ENCODE data around the gene IER2. TPM values are rescaled to one million over a fixed set of nuclear protein-coding genes. Genes with fewer than 3 reads are reported as not detected.
"Not testable (repeated sequence)": the region's sequence is repeated elsewhere in the genome, so short reads cannot be mapped to it uniquely, and the experiment has no call there.

IER2 gene
- polyA plus RNA-seq, 1 donor from 2014 or later: 23.3 TPM

- Histone ChIP-seq H3K36me3 (ENCODE audit: insufficient read depth, low read length) (no peaks in the 10 kb centered on the region), H3K9me3 (ENCODE audit: low read length) (no peaks in the 10 kb centered on the region), H3K4me3 (ENCODE audit: low read length) (no peak overlapping the region), H4K20me1 (ENCODE audit: insufficient read depth) (no peaks in the 10 kb centered on the region), H3K4me2 (ENCODE audit: low read length) (no peak overlapping the region), H2AFZ (ENCODE audit: low read depth, low read length) (no peak overlapping the region), H3F3A (ENCODE audit: insufficient read depth, low read length, poor library complexity, severe bottlenecking) (no peaks in the 10 kb centered on the region), H3K9me2 (ENCODE audit: insufficient read depth, low read length) (no peaks in the 10 kb centered on the region), H3K9ac (ENCODE audit: low read length) (no peak overlapping the region), H3K79me2 (replicated peaks; ENCODE audit: insufficient read depth, low read length) (no peaks in the 10 kb centered on the region), H3K27me3 (ENCODE audit: insufficient read depth, low read depth, low read length) (no peaks in the 10 kb centered on the region), H3K27ac (ENCODE audit: low read length) (no peak overlapping the region)
- TF ChIP-seq REST (IDR thresholded peaks at IDR 0.05; ENCODE audit: borderline replicate concordance): no peak
- TF ChIP-seq CTCF (IDR thresholded peaks at IDR 0.05; ENCODE audit: poor library complexity, severe bottlenecking): no peak
- TF ChIP-seq MXI1 (conservative IDR thresholded peaks at IDR 0.05; ENCODE audit: poor library complexity, severe bottlenecking): no peak
- TF ChIP-seq RAD21 (conservative IDR thresholded peaks at IDR 0.05): no peak
- TF ChIP-seq SMC3 (conservative IDR thresholded peaks at IDR 0.05; ENCODE audit: poor library complexity): no peak
These were observed 31.7 kb downstream of the IER2 start for GRCh38 chr19:13181747-13182388.

- not testable (repeated sequence) for H2AFZ ChIP-seq (ENCODE audit: low read depth, low read length); H3K4me2 ChIP-seq (ENCODE audit: low read length); H3K9ac ChIP-seq (ENCODE audit: low read length); H3K27ac ChIP-seq (ENCODE audit: low read length); H3F3A ChIP-seq (ENCODE audit: insufficient read depth, low read length, poor library complexity, severe bottlenecking); H3K27me3 ChIP-seq (ENCODE audit: insufficient read depth, low read depth, low read length); H3K36me3 ChIP-seq (ENCODE audit: insufficient read depth, low read length); H3K4me3 ChIP-seq (ENCODE audit: low read length); H3K79me2 ChIP-seq (replicated peaks; ENCODE audit: insufficient read depth, low read length); H3K9me2 ChIP-seq (ENCODE audit: insufficient read depth, low read length); H3K9me3 ChIP-seq (ENCODE audit: low read length); H4K20me1 ChIP-seq (ENCODE audit: insufficient read depth)
These were observed 34.7 kb downstream of the IER2 start for GRCh38 chr19:13184926-13185325.

GRCh38 chr19:13185763-13186657, 35.8 kb downstream of the IER2 start:
- not testable (repeated sequence) for H3K36me3 ChIP-seq (ENCODE audit: insufficient read depth, low read length); H3K79me2 ChIP-seq (replicated peaks; ENCODE audit: insufficient read depth, low read length); H3F3A ChIP-seq (ENCODE audit: insufficient read depth, low read length, poor library complexity, severe bottlenecking); H3K9ac ChIP-seq (ENCODE audit: low read length); H3K9me2 ChIP-seq (ENCODE audit: insufficient read depth, low read length); H3K4me2 ChIP-seq (ENCODE audit: low read length); H3K9me3 ChIP-seq (ENCODE audit: low read length); H2AFZ ChIP-seq (ENCODE audit: low read depth, low read length); H3K4me3 ChIP-seq (ENCODE audit: low read length); H4K20me1 ChIP-seq (ENCODE audit: insufficient read depth); H3K27me3 ChIP-seq (ENCODE audit: insufficient read depth, low read depth, low read length); H3K27ac ChIP-seq (ENCODE audit: low read length)

GRCh38 chr19:13186688-13187087, 36.5 kb downstream of the IER2 start:
- H3K36me3 ChIP-seq (ENCODE audit: insufficient read depth, low read length); H3K79me2 ChIP-seq (replicated peaks; ENCODE audit: insufficient read depth, low read length); H3K27ac ChIP-seq (ENCODE audit: low read length); H3F3A ChIP-seq (ENCODE audit: insufficient read depth, low read length, poor library complexity, severe bottlenecking); H2AFZ ChIP-seq (ENCODE audit: low read depth, low read length); H3K4me2 ChIP-seq (ENCODE audit: low read length); H3K9me3 ChIP-seq (ENCODE audit: low read length); H3K9me2 ChIP-seq (ENCODE audit: insufficient read depth, low read length); H3K4me3 ChIP-seq (ENCODE audit: low read length); H4K20me1 ChIP-seq (ENCODE audit: insufficient read depth); H3K27me3 ChIP-seq (ENCODE audit: insufficient read depth, low read depth, low read length); H3K9ac ChIP-seq (ENCODE audit: low read length): not testable (repeated sequence)
